Natural killer cell (primary cell): Measurements from ENCODE around the gene PACRG. TPM values are rescaled to one million over a fixed set of nuclear protein-coding genes. Genes with fewer than 3 reads are reported as not detected.
"Not testable (repeated sequence)": the region's sequence is repeated elsewhere in the genome, so short reads cannot be mapped to it uniquely, and the experiment has no call there.

ENCODE experiments used
- ATAC-seq, 3 donors: fragments of 150-1000 bp in 2 of 3; fragments of 200-7000 bp in 1 of 3; cut with Tn5 transposase; 1 replicate in 1 of 3; 2 replicates in 2 of 3; pipeline ENCODE4 v1.10.0; 2021; ENCODE audit warnings: mild to moderate bottlenecking in 2 of 3, moderate library complexity in 2 of 3
- DNase-seq, 2 donors: peaks; one replicate each; pipeline versions ENCODE4 v3.0.0 to v3.0.0-alpha.2; 2013 to 2021; ENCODE audit warnings: mixed read lengths in 1 of 2
- H3K27ac ChIP-seq: one replicate; pipeline ENCODE4 v1.5.1; 2013; ENCODE audit warnings: mild to moderate bottlenecking, low read length
- H3K27me3 ChIP-seq: one replicate; pipeline ENCODE4 v1.6.1; 2013; ENCODE audit warnings: low read length; ENCODE audit not compliant: control insufficient read depth, insufficient read depth
- H3K36me3 ChIP-seq: one replicate; pipeline ENCODE4 v1.6.1; 2013; ENCODE audit warnings: low read length; ENCODE audit not compliant: control insufficient read depth, insufficient read depth
- H3K4me1 ChIP-seq: one replicate; pipeline ENCODE4 v1.6.1; 2013; ENCODE audit warnings: low read length; ENCODE audit not compliant: control insufficient read depth, insufficient read depth
- H3K4me3 ChIP-seq: one replicate; pipeline ENCODE4 v1.5.1; 2013; ENCODE audit warnings: low read length
- H3K9me3 ChIP-seq: one replicate; pipeline ENCODE4 v1.6.1; 2013; ENCODE audit warnings: low read length; ENCODE audit not compliant: control insufficient read depth, insufficient read depth
- H3K27ac Mint-ChIP-seq, 2 donors: one replicate each; pipeline ENCODE4 v1.8.0; 2022; ENCODE audit warnings: mild to moderate bottlenecking in 2 of 2, mixed read lengths in 2 of 2, moderate library complexity in 1 of 2
- H3K27me3 Mint-ChIP-seq, 2 donors: one replicate each; pipeline ENCODE4 v1.8.0; 2022; ENCODE audit warnings: low read depth in 2 of 2, mixed read lengths in 2 of 2
- H3K36me3 Mint-ChIP-seq: one replicate; pipeline ENCODE4 v1.8.0; 2022; ENCODE audit warnings: mixed read lengths
- H3K4me1 Mint-ChIP-seq, 2 donors: one replicate each; pipeline ENCODE4 v1.8.0; 2022; ENCODE audit warnings: mixed read lengths in 2 of 2
- H3K4me3 Mint-ChIP-seq: one replicate; pipeline ENCODE4 v1.8.0; 2022; ENCODE audit warnings: mild to moderate bottlenecking, moderate library complexity, mixed read lengths
- H3K9me3 Mint-ChIP-seq, 2 donors: one replicate each; pipeline ENCODE4 v1.8.0; 2022; ENCODE audit warnings: mixed read lengths in 2 of 2
- WGBS: methylation state at CpG from one replicate; pipeline ENCODE4 v1.1.7; 2013; ENCODE audit warnings: missing lambda C conversion rate; ENCODE audit not compliant: insufficient coverage; 5-methylcytosine and 5-hydroxymethylcytosine counted together
- intact Hi-C: fragments of 100-400 bp; cut with micrococcal nuclease; formaldehyde crosslinking; loops from one replicate; pipeline ENCODE4 v1.14.2; 2022
- total RNA-seq, 4 donors: library from RNA; stranded (reverse); fragments of 120-200 nt in 1 of 4; gene quantifications; one replicate each; pipeline versions ENCODE4 v1.2.3 to v1.2.4, GENCODE V29; 2013 to 2022
- TF ChIP-seq, protein P1 (sequence below): fragments of 200-600 bp; IDR thresholded peaks from one replicate; pipeline ENCODE4 v1.8.0; 2022; ENCODE audit warnings: antibody characterized with exemption

Gene PACRG
- total RNA-seq, 3 donors from 2014 or later (not counting 1 experiment from before 2014, with no cell fraction given) = 0.52 TPM; not detected in 2

DNA sequence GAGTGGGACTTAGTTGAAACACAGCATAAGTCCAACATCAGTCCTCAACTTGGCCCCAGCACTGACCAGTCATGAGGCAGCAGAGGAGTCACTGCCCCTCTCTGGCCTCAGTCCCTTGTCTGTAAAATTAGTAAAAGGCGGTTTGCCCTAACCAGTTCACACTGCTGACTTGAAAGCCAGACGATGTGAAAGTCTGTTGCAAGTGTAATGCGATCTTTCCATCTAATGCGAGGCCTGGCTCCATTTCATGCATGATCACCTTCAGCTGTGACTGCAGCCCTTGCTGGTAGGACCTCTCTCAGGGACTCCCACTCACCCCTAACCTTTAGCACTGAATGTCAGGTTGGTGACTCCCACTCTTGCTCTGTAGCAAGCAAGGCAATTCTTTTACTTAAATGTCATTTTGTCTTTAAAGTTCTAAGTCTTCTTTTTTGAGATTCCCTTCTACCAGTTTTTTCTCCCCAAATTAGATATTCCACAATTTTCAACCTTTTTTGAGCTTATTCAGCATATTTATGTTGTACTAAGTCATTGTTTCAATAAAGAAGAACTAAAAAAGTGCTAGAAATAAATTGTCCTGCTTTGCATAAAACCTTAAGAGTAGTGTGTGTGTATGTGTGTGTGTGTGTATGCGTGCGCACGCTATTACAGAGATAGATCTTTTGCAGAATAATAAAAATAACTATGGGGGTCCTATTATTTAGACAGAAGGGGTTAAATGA, 245.5 kb downstream of the PACRG start:
- H3K36me3 Mint-ChIP-seq = no peaks in the 10 kb centered on the region
- Histone ChIP-seq H3K9me3 (peaks cover 17% of the 10 kb centered on the region), H3K4me3 (no peak overlapping the region), H3K4me1 (no peaks in the 10 kb centered on the region), H3K36me3 (no peaks in the 10 kb centered on the region), H3K27ac (no peak overlapping the region), H3K27me3 (no peaks in the 10 kb centered on the region)
- no peak overlapping the region for H3K4me3 Mint-ChIP-seq
- H3K9me3 Mint-ChIP-seq = peaks cover 14 to 19% of the 10 kb centered on the region in 2 donors
- no peak overlapping the region for H3K27ac Mint-ChIP-seq
- intact Hi-C loops = no loop called here
- WGBS = 92% methylated on average over 7 of the region's 7 CpGs
- no peak for DNase-seq
- H3K27me3 Mint-ChIP-seq = no peaks in the 10 kb centered on the region
- TF ChIP-seq, protein P1, sequence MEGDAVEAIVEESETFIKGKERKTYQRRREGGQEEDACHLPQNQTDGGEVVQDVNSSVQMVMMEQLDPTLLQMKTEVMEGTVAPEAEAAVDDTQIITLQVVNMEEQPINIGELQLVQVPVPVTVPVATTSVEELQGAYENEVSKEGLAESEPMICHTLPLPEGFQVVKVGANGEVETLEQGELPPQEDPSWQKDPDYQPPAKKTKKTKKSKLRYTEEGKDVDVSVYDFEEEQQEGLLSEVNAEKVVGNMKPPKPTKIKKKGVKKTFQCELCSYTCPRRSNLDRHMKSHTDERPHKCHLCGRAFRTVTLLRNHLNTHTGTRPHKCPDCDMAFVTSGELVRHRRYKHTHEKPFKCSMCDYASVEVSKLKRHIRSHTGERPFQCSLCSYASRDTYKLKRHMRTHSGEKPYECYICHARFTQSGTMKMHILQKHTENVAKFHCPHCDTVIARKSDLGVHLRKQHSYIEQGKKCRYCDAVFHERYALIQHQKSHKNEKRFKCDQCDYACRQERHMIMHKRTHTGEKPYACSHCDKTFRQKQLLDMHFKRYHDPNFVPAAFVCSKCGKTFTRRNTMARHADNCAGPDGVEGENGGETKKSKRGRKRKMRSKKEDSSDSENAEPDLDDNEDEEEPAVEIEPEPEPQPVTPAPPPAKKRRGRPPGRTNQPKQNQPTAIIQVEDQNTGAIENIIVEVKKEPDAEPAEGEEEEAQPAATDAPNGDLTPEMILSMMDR = no peak
- ATAC-seq = no peak
- no peaks in the 10 kb centered on the region for H3K4me1 Mint-ChIP-seq

DNA sequence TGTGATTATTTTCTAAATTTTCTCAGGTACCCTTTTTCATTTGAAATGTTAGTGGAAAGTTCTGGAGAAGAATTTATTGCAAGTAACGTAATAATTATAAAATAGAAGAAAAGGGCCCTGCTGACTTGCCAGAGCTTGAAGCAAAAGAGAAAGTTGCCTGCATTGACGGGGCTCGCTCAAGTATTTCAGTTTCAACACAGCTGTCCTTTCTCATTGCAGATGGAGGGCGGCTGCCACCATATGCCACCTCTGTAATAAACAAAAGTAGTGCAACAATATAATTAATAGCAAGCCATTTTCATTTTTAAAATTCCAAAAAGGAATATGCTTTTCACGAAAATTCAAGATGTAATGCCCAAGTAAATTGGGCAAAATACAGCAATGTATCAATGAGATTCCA, 246.2 kb downstream of the PACRG start:
- DNase-seq (no peak), ATAC-seq (no peak)
- H3K36me3 ChIP-seq = no peaks in the 10 kb centered on the region
- Mint-ChIP-seq H3K9me3 (peaks cover 14 to 19% of the 10 kb centered on the region in 2 donors), H3K36me3 (no peaks in the 10 kb centered on the region), H3K4me1 (no peaks in the 10 kb centered on the region), H3K27me3 (no peaks in the 10 kb centered on the region), H3K4me3 (no peak overlapping the region), H3K27ac (no peak overlapping the region)
- no peak overlapping the region for H3K4me3 ChIP-seq
- no peak overlapping the region for H3K27ac ChIP-seq
- H3K4me1 ChIP-seq = no peaks in the 10 kb centered on the region
- TF ChIP-seq, protein P1 = no peak
- H3K27me3 ChIP-seq = no peaks in the 10 kb centered on the region
- peaks cover 17% of the 10 kb centered on the region for H3K9me3 ChIP-seq
- 77% methylated on average over 5 of the region's 5 CpGs for WGBS
- intact Hi-C loops = no loop called here

- no peak overlapping the region for H3K4me3 ChIP-seq
- Mint-ChIP-seq H3K27ac (no peak overlapping the region), H3K4me1 (no peaks in the 10 kb centered on the region), H3K9me3 (peaks cover 12 to 13% of the 10 kb centered on the region in 2 donors), H3K4me3 (no peak overlapping the region), H3K36me3 (no peaks in the 10 kb centered on the region), H3K27me3 (no peaks in the 10 kb centered on the region)
- no peaks in the 10 kb centered on the region for H3K4me1 ChIP-seq
- no peaks in the 10 kb centered on the region for H3K36me3 ChIP-seq
- peaks cover 15% of the 10 kb centered on the region for H3K9me3 ChIP-seq
- WGBS = 86% methylated on average over 6 of the region's 6 CpGs
- no peak overlapping the region for H3K27ac ChIP-seq
- DNase-seq = no peak
- ATAC-seq = no peak
- intact Hi-C loops = no loop called here
- H3K27me3 ChIP-seq = no peaks in the 10 kb centered on the region
- TF ChIP-seq, protein P1 = no peak
Observed at GRCh38 chr6:162974685-162975084, 246.9 kb downstream of the PACRG start.

DNA sequence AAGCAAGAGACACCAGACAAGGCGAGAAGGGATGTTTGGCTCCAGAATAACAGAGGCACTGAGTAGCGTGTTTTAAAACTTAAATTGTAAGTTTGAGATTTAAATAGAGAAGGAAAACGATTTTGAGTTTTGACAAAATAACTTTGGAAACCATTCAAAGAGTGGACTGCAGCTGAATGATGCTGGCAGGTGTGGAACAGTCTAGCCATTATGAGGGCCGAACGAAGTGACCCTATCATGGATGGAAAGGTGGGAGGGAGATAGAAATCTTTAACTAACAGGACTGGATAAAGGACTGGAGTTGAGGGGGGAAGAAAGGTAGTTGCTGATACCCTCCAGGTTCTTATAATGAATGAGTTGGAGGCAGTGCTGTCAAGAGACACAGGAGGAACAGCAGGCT, 248.4 kb downstream of the PACRG start:
- H3K27me3 ChIP-seq = no peaks in the 10 kb centered on the region
- intact Hi-C loops = no loop called here
- H3K4me1 Mint-ChIP-seq = no peaks in the 10 kb centered on the region

GRCh38 chr6:162983234-162983633, 255.5 kb downstream of the PACRG start:
- WGBS = 85% methylated on average over 1 of the region's 1 CpG

More for the DNA sequence above, 248.4 kb downstream of the PACRG start:
- ATAC-seq (no peak), DNase-seq (no peak)
- no peak overlapping the region for H3K4me3 Mint-ChIP-seq
- no peak overlapping the region for H3K27ac Mint-ChIP-seq
- H3K27me3 Mint-ChIP-seq = no peaks in the 10 kb centered on the region
- H3K9me3 Mint-ChIP-seq = peaks cover 11 to 12% of the 10 kb centered on the region in 2 donors
- 74% methylated on average over 5 of the region's 5 CpGs for WGBS
- Histone ChIP-seq H3K9me3 (peaks cover 8% of the 10 kb centered on the region), H3K27ac (no peak overlapping the region), H3K4me3 (no peak overlapping the region), H3K4me1 (no peaks in the 10 kb centered on the region), H3K36me3 (no peaks in the 10 kb centered on the region)
- no peaks in the 10 kb centered on the region for H3K36me3 Mint-ChIP-seq
- TF ChIP-seq, protein P1 = no peak

More at GRCh38 chr6:162983234-162983633, 255.5 kb downstream of the PACRG start:
- H3K4me3 Mint-ChIP-seq, H3K9me3 ChIP-seq, H3K27ac Mint-ChIP-seq, intact Hi-C loops, ATAC-seq, H3K36me3 ChIP-seq, H3K4me1 ChIP-seq, H3K4me3 ChIP-seq, DNase-seq, H3K4me1 Mint-ChIP-seq, H3K36me3 Mint-ChIP-seq, H3K27ac ChIP-seq, H3K27me3 ChIP-seq, H3K27me3 Mint-ChIP-seq: not testable (repeated sequence)
- H3K9me3 Mint-ChIP-seq = peaks cover 5 to 12% of the 10 kb centered on the region in 2 donors
